GM19324 (cell line): ENCODE results near the gene SORD.
A peak's percentile ranks its signal among the peaks of the same experiment; 100 is the strongest.
"Not testable (repeated sequence)": the region's sequence is repeated elsewhere in the genome, so short reads cannot be mapped to it uniquely, and the experiment has no call there.

ENCODE experiments used
- ATAC-seq: cut with Tn5 transposase; IDR thresholded peaks from one replicate; pipeline ENCODE4 v1.9.1; 2021; ENCODE audit warnings: mild to moderate bottlenecking, moderate library complexity; ENCODE audit not compliant: unreplicated experiment, low FRiP score

Gene SORD

GRCh38 chr15:45023659-45024225, 747 bp downstream of the SORD start:
- ATAC-seq, result no peak

DNA sequence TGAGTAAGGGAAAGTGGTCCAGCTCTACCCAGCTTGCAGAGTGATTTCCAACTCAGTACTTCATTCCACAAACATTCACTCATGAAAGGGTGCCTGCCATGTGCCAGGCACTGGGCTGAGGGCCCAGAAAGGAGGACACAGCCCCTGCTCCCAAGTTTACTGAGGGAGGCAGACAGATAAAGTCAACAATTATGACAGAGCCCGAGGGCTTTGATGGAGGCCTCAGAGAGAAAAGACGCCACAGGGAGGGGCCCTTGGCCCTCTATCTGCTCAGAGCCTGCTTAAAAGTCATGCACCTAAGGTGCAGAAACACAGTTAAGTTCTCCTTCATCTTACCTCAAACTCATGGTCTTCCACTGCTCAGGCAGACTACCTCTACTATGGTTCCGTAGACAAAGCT, 1.7 kb downstream of the SORD start:
- ATAC-seq, result not testable (repeated sequence)

DNA sequence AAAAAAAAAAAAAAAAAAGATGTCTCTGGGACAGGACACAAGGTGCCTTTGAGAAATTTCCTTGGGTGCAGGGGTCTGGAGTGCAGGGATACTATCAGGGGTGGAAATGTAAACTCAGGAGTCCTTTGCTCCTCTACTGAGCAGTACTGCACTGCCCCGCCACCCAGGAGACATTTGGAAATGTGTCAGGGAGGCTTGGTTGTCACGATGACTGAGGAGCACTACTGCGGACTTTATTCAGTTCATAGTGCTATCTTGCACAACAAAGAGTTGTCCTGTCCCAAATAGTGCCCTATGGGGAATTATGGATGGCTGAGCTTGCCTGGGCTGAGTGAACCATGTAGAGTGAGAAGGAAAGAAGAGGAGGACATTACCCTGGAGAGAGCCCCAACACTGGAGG, 2.6 kb downstream of the SORD start:
- not testable (repeated sequence) for ATAC-seq

DNA sequence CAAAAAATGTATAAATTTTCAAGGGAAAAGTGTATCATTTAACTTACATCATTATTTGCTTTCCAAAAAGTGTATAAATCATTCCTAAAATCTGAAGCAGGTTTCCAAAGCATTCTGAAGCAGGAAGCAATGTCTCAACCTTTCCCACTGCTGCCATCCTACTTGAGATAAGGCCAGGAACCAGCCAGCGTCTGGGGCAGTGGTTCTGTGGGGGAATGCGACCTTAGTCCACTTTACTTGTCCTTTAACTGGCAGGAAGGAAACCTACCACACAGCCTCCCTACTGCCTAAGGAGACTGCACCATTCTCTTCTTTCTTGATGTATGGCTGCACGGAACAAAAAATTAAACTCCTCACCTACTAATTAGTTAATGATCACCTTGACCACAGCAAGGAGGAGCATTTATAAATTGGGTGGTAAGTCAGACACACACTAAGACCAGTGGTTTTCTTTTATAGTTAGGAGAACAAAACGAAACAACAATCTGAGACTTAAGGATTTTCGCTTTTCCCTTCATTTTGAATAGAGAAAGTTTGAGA, 3.7 kb downstream of the SORD start:
- ATAC-seq, result no peak

- no peak for ATAC-seq
Observed at GRCh38 chr15:45027220-45027619, 4.2 kb downstream of the SORD start.

GRCh38 chr15:45030743-45031142, 7.7 kb downstream of the SORD start:
- no peak for ATAC-seq

GRCh38 chr15:45031522-45032028, 8.6 kb downstream of the SORD start:
- not testable (repeated sequence) for ATAC-seq

DNA sequence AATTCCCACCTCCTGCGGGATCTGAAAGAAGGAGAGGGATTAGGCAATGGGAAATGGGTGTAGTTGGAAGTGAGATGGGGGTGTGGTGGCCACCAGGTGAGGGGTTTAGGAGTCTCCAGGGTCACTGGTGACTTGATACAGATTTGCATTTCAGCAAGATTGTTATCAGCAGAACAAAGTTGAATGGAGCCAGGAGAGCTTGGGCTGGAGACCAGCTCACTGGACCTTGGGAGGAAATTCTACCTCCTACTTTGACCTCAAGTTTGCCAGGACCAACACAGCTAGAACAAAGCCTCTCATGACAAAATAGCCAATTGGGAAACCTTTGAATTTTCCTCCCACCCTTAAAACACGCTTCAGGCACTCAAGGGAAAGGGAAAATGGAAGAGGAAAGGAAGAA, 9.5 kb downstream of the SORD start:
- ATAC-seq, result not testable (repeated sequence)

DNA sequence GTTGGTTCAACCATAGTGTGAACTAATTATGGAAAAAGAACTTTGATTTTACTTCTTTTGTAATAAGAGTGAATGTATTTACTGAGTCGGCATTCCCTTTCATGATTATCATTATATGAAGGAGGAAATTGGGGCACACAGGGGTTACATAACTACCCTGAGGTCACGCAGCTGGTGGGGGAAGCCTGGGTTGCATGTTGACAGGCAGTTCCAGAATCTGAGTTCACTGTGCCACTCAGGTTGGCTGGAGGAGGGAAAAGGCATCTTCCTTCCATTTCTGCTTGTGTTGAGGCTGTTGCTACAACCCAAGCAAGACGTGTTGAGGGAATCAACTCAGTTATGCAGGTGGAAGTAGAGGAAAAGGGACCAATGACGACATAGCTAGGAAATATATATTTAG, 11.1 kb downstream of the SORD start:
- not testable (repeated sequence) for ATAC-seq

DNA sequence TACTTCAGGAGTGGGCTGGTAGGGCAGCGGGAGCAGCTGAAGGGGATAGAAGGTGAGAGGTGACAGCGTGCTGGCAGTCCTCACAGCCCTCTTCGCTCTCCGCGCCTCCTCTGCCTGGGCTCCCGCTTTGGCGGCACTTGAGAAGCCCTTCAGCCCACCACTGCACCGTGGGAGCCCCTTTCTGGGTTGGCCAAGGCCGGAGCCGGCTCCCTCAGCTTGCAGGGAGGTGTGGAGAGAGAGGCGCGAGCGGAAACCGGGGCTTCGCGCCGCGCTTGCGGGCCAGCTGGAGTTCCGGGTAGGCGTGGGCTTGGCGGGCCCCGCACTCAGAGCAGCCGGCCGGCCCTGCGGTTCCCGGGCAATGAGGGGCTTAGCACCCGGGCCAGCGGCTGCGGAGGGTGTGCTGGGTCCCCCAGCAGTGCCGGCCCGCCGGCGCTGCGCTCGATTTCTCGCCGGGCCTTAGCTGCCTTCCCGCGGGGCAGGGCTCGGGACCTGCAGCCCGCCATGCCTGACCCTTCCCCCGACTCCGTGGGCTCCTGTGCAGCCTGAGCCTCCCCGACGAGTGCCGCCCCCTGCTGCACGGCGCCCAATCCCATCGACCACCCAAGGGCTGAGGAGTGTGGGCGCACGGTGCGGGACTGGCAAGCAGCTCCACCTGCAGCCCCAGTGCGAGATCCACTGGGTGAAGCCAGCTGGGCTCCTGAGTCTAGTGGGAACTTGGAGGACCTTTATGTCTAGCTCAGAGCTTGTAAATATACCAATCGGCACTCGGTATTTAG, 11.8 kb downstream of the SORD start:
- ATAC-seq, result not testable (repeated sequence)

DNA sequence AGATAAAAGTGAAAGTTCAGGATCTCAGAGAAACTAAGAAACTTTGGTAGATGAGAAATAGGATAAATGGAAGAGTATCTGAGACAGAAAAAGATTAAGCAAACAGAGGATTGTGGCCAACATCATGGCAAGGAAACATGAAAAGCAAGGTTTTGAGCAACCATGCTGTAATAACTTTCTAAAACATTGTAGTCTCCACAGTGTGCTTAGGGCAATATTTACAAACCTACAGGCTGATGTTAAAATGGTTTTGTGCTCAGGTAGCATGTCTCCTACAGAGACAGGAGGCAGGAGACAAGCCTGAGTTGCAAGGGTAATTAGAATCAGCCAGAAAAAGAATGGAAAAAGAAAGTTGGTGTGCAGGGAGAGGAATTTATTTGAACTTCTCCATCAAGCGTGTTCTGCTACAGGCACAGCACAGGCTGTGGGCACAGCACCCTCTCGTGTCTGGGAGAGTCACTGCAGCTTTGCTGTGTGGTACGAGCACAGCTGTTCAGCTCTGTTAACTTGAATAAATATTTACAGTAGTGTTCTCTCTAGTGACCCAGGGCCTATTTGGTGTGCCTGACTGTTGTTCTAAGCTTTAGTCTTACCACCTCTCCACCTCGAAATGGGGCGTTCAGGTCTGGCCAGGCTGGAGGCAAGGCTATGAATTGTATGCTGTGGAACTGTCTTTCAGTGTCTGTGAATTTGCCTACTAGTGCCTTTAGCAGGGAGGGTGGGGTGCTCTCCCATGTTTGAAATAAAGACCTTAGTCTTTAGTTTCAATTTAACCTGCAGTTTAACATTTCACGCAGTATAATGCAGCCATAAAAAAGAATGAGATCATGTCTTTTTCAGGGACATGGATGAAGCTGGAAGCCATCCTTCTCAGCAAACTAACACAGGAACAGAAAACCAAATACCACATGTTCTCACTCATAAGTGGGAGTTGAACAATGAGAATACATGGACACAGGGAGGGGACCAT, 14.1 kb downstream of the SORD start:
- ATAC-seq, result peak; percentile 67

DNA sequence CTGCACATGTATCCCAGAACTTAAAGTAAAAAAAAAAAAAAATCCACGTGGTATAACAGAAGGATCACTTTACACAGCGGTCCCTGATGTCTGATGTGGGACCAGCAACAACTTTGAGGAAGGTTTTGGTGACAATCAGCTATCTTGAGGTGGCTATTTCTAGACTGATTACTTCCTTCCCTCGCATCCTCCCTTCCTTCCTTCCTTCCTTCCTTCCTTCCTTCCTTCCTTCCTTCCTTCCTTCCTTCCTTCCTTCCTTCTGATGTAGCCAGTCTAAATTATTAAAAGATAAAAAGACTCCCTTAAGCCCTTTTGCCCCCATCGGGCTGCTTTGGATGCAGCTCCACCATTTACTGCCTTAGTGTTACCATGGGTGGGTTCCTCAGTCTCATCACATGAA, 14.9 kb downstream of the SORD start:
- ATAC-seq, result no peak

DNA sequence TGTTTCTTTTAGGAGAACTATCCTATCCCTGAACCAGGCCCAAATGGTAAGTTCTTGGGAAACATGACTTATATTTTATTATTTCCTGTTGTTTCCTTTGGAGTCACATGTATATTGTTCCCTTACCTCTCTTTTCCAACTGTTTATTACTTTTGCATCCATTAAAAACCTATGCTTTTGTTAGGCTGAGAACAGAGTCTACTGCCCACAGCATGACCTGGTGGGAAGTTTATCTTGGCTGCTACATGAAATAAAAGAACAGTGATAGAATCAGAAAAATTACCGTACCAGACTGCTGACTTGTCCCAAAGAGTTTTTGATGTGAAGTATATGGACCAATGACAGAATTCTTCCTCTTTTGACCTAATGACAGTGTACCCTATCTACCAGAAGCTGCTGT, 17.4 kb downstream of the SORD start:
- ATAC-seq, result not testable (repeated sequence)

DNA sequence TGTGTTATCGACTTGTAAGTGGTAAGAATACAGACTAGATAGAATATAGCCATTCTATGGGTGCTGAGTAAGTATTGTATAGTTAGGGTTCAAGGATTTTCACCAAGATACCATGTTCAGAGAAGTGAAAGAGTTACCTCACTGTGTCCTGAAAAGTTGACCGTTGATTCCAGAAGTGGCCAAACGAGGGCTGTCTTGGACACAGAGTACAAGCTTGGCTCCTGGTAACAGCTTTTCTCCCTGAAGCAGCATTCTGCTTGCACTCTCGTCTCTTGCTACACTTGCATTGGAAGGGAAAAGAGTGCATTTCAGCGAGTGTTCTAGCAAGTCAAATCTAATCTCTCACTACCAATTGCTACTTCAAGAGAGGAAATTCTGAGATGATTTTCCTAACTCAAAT, 18.5 kb downstream of the SORD start:
- ATAC-seq, result not testable (repeated sequence)

GRCh38 chr15:45042859-45043258, 19.9 kb downstream of the SORD start:
- not testable (repeated sequence) for ATAC-seq

- not testable (repeated sequence) for ATAC-seq
Observed at GRCh38 chr15:45044270-45044669, 21.3 kb downstream of the SORD start.

DNA sequence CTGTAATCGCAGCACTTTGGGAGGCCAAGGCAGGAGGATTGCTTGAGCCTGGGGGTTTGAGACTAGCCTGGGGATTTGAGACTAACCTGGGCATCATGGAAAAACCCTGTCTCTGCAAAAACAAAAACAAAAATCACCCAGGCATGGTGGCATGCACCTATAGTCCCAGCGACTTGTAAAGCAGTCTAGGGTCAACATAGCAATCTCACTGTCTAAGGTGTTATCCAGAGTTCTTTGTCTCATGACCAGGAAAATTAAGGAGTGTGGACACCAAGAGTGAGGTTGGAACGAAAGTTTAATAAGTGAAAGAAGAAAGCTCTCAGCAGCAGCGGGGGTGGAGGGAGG, 25.4 kb downstream of the SORD start:
- not testable (repeated sequence) for ATAC-seq

- no peak for ATAC-seq
Observed at GRCh38 chr15:45048794-45049631, 26.0 kb downstream of the SORD start.

- no peak for ATAC-seq
Observed at GRCh38 chr15:45050587-45050986, 27.6 kb downstream of the SORD start.

DNA sequence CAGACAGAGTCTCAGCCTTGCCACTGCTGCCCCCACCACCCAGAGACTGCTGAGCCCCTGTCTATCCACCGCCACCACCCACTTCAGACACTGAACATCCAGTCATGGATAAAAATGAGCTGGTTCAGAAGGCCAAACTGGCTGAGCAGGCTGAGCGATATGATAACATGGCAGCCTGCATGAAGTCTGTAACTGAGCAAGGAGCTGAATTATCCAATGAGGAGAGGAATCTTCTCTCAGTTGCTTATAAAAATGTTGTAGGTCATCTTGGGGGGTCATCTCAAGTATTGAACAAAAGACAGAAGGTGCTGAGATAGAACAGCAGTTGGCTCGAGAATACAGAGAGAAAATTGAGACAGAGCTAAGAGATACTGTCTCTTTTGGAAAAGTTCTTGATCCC, 29.7 kb downstream of the SORD start:
- ATAC-seq, result not testable (repeated sequence)
